HG02970 (cell line): ENCODE data around the gene CDKN1A.

Experiments used
- ATAC-seq: cut with Tn5 transposase; IDR thresholded peaks from one replicate; pipeline ENCODE4 v1.9.1; 2021; ENCODE audit warnings: mild to moderate bottlenecking, moderate library complexity, moderate number of reproducible peaks; ENCODE audit not compliant: unreplicated experiment, low FRiP score

CDKN1A gene

GRCh38 chr6:36655085-36655724 is 23.3 kb upstream of the CDKN1A start:
- ATAC-seq, result no peak

GRCh38 chr6:36656441-36656840 is 22.1 kb upstream of the CDKN1A start:
- no peak for ATAC-seq

- no peak for ATAC-seq
Observed at GRCh38 chr6:36657271-36657670, 21.2 kb upstream of the CDKN1A start.

- ATAC-seq, result no peak
Observed at GRCh38 chr6:36657942-36658544, 20.5 kb upstream of the CDKN1A start.

GRCh38 chr6:36659271-36659670 is 19.2 kb upstream of the CDKN1A start:
- ATAC-seq, result no peak

GRCh38 chr6:36660771-36661471 is 17.6 kb upstream of the CDKN1A start:
- ATAC-seq, result no peak

- no peak for ATAC-seq
Observed at GRCh38 chr6:36662380-36662779, 16.1 kb upstream of the CDKN1A start.

GRCh38 chr6:36662827-36663256 is 15.7 kb upstream of the CDKN1A start:
- ATAC-seq, result no peak

- ATAC-seq, result no peak
Observed at GRCh38 chr6:36663504-36664446, 14.7 kb upstream of the CDKN1A start.

- ATAC-seq, result no peak
Observed at GRCh38 chr6:36665180-36665579, 13.3 kb upstream of the CDKN1A start.

- ATAC-seq, result no peak
Observed at GRCh38 chr6:36666287-36666686, 12.2 kb upstream of the CDKN1A start.

- peak; percentile 82 for ATAC-seq
Observed at GRCh38 chr6:36666826-36667591, 11.5 kb upstream of the CDKN1A start.

- no peak for ATAC-seq
Observed at GRCh38 chr6:36668591-36668990, 9.9 kb upstream of the CDKN1A start.

- no peak for ATAC-seq
Observed at GRCh38 chr6:36669002-36669401, 9.5 kb upstream of the CDKN1A start.

- no peak for ATAC-seq
Observed at GRCh38 chr6:36670271-36670670, 8.2 kb upstream of the CDKN1A start.

GRCh38 chr6:36671687-36672375 is 6.7 kb upstream of the CDKN1A start:
- no peak for ATAC-seq

GRCh38 chr6:36673882-36674281 is 4.6 kb upstream of the CDKN1A start:
- no peak for ATAC-seq

- no peak for ATAC-seq
Observed at GRCh38 chr6:36674942-36675341, 3.6 kb upstream of the CDKN1A start.
